Gastroesophageal sphincter (tissue), 4 donors: ENCODE data around the gene CNKSR2. TPM values are rescaled to one million over a fixed set of nuclear protein-coding genes. Genes with fewer than 3 reads are reported as not detected.
A peak's percentile ranks its signal among the peaks of the same experiment; 100 is the strongest.

Source experiments
- ATAC-seq: fragments of 150-250 bp; one replicate; pipeline ENCODE4 v1.9.1; 2016; ENCODE audit warnings: mild to moderate bottlenecking, moderate library complexity
- H3K27ac ChIP-seq, 4 donors: fragments of 200-600 bp; sonication (generic) in 3 of 4; 1 replicate in 3 of 4; 2 replicates in 1 of 4; pipeline ENCODE4 v1.5.1; 2016 to 2019
- H3K27me3 ChIP-seq: fragments of 200-600 bp; sonication (generic); one replicate; pipeline ENCODE4 v1.5.1; 2019
- H3K36me3 ChIP-seq, 2 donors: fragments of 200-600 bp; sonication (generic); one replicate each; pipeline ENCODE4 v1.5.1; 2019; ENCODE audit warnings: control low read depth in 1 of 2
- H3K4me1 ChIP-seq, 3 donors: fragments of 200-600 bp; sonication (generic); 1 replicate in 2 of 3; 2 replicates in 1 of 3; pipeline ENCODE4 v1.5.1; 2016 to 2019; ENCODE audit warnings: control low read depth in 2 of 3
- H3K4me3 ChIP-seq, 2 donors: fragments of 200-600 bp; sonication (generic); one replicate each; pipeline ENCODE4 v1.5.1; 2019; ENCODE audit warnings: mild to moderate bottlenecking in 1 of 2, moderate library complexity in 1 of 2
- H3K9me3 ChIP-seq, 3 donors: fragments of 200-600 bp; sonication (generic); one replicate each; pipeline ENCODE4 v1.5.1; 2017 to 2019; ENCODE audit warnings: control low read depth in 2 of 3
- CTCF ChIP-seq, 4 experiments: fragments of 200-600 bp in 2 of 4; fragments of 450-650 bp in 2 of 4; sonication (generic) in 1 of 4; IDR thresholded peaks; one replicate each; pipeline ENCODE4 v1.5.1; 2017 to 2019; ENCODE audit warnings: antibody characterized with exemption in 4 of 4, mild to moderate bottlenecking in 2 of 4, moderate library complexity in 2 of 4
- EP300 ChIP-seq: sonication (generic); formaldehyde crosslinking; IDR thresholded peaks from one replicate; pipeline ENCODE4 v1.6.1; 2017; ENCODE audit warnings: antibody characterized with exemption, mild to moderate bottlenecking
- POLR2A ChIP-seq, 2 donors: fragments of 450-650 bp; IDR thresholded peaks; one replicate each; pipeline ENCODE4 v1.6.1; 2017; ENCODE audit warnings: antibody characterized with exemption in 2 of 2, mild to moderate bottlenecking in 2 of 2, moderate library complexity in 1 of 2
- POLR2AphosphoS5 ChIP-seq: sonication (generic); formaldehyde crosslinking; IDR thresholded peaks from one replicate; pipeline ENCODE4 v1.6.1; 2017; ENCODE audit warnings: antibody characterized with exemption
- WGBS, 2 donors: methylation state at CpG; one replicate each; pipeline ENCODE4 v1.1.5; 2018; ENCODE audit warnings: low coverage in 1 of 2; 5-methylcytosine and 5-hydroxymethylcytosine counted together
- total RNA-seq, 4 donors: library from RNA; depleted of rRNA; stranded (reverse); fragments of >200 nt; gene quantifications; one replicate each; pipeline ENCODE4 v1.1.0, GENCODE V29; 2016

CNKSR2 gene
- total RNA-seq, 4 donors from 2014 or later = 7.9 to 55.3 (median 20.6) TPM

- H3K36me3 ChIP-seq = no peaks in the 10 kb centered on the region
- H3K4me3 ChIP-seq = peak overlapping the region; percentile 69 to 97
- no peaks in the 10 kb centered on the region for H3K4me1 ChIP-seq
- H3K9me3 ChIP-seq = no peaks in the 10 kb centered on the region
- H3K27me3 ChIP-seq = no peaks in the 10 kb centered on the region
- no peak for TF ChIP-seq CTCF (IDR thresholded peaks at IDR 0.05)
- no peak for TF ChIP-seq EP300
- no peak for TF ChIP-seq POLR2A (IDR thresholded peaks at IDR 0.05)
- no peak for TF ChIP-seq POLR2AphosphoS5
- WGBS, 2 donors = 0% methylated on average over 3 of the region's 50 CpGs; no CpG with 5 or more reads in 1 of the 2 donors
- no peak for ATAC-seq
- H3K27ac ChIP-seq = peak overlapping the region; percentile 78 to 83 (median 80)
Measured at GRCh38 chrX:21373637-21374162, 518 bp upstream of the CNKSR2 start.

DNA sequence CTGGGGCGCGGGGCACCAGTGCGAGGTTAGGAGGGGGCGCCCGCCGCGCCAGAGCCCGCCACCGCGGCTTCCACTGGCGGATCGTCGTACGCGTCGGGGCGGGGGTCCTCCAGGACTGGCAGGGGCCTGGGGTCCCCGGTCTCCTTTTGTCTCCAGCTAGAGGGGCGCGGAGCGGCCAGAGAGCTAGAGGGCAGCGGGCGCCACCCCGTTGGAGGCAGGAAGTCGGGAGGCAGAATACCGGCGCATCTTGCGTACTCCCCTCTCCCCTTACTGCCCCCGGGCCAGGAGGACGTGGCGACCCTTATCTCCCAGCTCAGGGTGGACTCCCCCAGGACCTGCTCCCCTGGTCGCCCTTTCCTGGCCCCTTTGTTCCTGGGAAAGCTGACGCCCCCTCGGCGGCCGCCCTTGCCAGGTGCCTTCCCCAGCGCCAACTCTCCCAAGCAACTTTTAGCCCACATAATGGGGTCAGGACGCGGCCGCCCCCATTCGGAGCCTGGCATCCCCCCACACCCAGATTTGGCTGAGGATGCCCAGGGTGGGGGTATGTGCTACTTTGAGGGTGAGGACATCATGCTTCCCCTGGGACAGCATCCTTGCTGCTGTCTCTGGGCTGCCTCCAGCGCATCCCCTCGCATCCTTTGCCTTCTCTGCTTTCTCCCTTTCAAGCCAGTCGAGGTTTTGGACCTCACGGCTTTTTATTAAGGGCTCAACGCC lies 933 bp downstream of the CNKSR2 start:
- Histone ChIP-seq H3K9me3 (no peaks in the 10 kb centered on the region), H3K36me3 (no peaks in the 10 kb centered on the region), H3K4me3 (peak overlapping the region; percentile 69 to 97), H3K4me1 (peaks cover 0 to 10% (median 0%) of the 10 kb centered on the region in 3 donors), H3K27me3 (no peaks in the 10 kb centered on the region), H3K27ac (peak overlapping the region; percentile 54 to 83 (median 80))
- peak; percentile 11 for ATAC-seq
- WGBS, 2 donors = 0% methylated on average over 1 of the region's 46 CpGs; no CpG with 5 or more reads in 1 of the 2 donors
- TF ChIP-seq POLR2A (IDR thresholded peaks at IDR 0.05) (no peak), EP300 (no peak), CTCF (IDR thresholded peaks at IDR 0.05) (no peak), POLR2AphosphoS5 (no peak)

- Histone ChIP-seq H3K36me3 (no peaks in the 10 kb centered on the region), H3K4me1 (peaks cover 0 to 10% (median 0%) of the 10 kb centered on the region in 3 donors), H3K27me3 (no peaks in the 10 kb centered on the region), H3K4me3 (peak overlapping the region; percentile 69 to 97), H3K27ac (peak overlapping the region in 1 of 4 donors; percentile 81), H3K9me3 (no peaks in the 10 kb centered on the region)
- no peak for ATAC-seq
- 8 to 20% methylated on average over 2 to 4 of the region's 5 CpGs for WGBS, 2 donors
- TF ChIP-seq EP300 (no peak), CTCF (IDR thresholded peaks at IDR 0.05) (peak in 1 of 4 experiments; percentile 27)
Measured at GRCh38 chrX:21375708-21376009, 1.4 kb downstream of the CNKSR2 start.

DNA sequence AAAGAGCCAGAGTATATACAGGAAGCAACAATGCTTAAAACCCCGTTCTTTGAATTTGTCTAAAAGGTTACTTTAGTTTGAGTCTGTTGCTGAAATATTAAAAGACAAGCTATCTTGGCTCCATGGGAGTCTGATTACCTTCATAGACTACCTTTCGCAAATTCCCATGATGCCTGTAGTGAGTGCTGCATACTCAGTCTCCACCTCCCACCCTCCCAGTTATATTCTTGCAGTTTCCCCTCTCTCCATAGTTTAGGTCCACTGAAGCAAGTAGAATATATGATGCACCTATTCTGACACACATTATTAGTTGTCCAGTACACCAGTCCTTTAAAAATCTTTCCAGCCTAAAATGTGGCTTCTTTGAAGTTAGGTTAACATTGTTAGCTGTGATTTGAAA lies 2.4 kb downstream of the CNKSR2 start:
- WGBS, 2 donors = 29 to 100% methylated on average over 1 of the region's 2 CpGs
- H3K27me3 ChIP-seq = no peaks in the 10 kb centered on the region
- no peak for ATAC-seq
- TF ChIP-seq EP300 (no peak), CTCF (IDR thresholded peaks at IDR 0.05) (no peak), POLR2AphosphoS5 (no peak), POLR2A (IDR thresholded peaks at IDR 0.05) (no peak)
- peaks cover 0 to 10% (median 0%) of the 10 kb centered on the region in 3 donors for H3K4me1 ChIP-seq
- H3K27ac ChIP-seq = no peak overlapping the region
- H3K9me3 ChIP-seq = no peaks in the 10 kb centered on the region
- peak overlapping the region in 1 of 2 donors; percentile 69 for H3K4me3 ChIP-seq
- no peaks in the 10 kb centered on the region for H3K36me3 ChIP-seq

DNA sequence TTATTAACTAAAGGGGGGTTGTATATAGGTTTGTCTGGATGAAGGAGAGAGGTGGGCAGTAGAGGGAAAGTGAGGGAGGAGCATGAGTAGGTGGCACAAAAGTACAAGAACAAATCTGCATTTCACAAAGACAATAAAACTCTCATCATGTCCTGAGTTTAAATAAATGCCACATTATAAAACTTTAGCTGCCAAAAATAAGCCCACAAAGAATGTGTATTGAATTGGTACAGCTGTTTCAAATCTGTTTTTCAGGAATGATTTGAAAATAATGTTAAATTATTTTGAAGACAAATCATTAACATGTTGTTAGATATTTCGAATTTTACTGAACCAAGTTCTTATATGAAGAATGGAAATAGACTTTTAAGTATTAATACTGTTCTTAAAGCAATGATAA lies 5.8 kb downstream of the CNKSR2 start:
- TF ChIP-seq EP300 = no peak
- no peak for TF ChIP-seq POLR2AphosphoS5
- TF ChIP-seq CTCF (IDR thresholded peaks at IDR 0.05) = no peak
- no peak for TF ChIP-seq POLR2A (IDR thresholded peaks at IDR 0.05)
- no peak for ATAC-seq
- H3K27ac ChIP-seq = no peak overlapping the region
- no peaks in the 10 kb centered on the region for H3K27me3 ChIP-seq
- WGBS, 2 donors = 25 to 47% methylated on average over 1 of the region's 1 CpG
- no peak overlapping the region for H3K4me3 ChIP-seq
- no peaks in the 10 kb centered on the region for H3K9me3 ChIP-seq
- H3K36me3 ChIP-seq = no peaks in the 10 kb centered on the region
- peaks cover 0 to 10% (median 0%) of the 10 kb centered on the region in 3 donors for H3K4me1 ChIP-seq
